Smooth muscle cell (in vitro differentiated cells): ENCODE measurements around the gene STK32A. TPM values are rescaled to one million over a fixed set of nuclear protein-coding genes. Genes with fewer than 3 reads are reported as not detected.

ENCODE experiments used
- DNase-seq: peaks from one replicate; lab custom pipeline; 2025; ENCODE audit not compliant: unreplicated experiment; lab: John Stamatoyannopoulos, UW
- H2AFZ ChIP-seq: fragments of 200-600 bp; sonication (generic); 2 replicates; pipeline ENCODE4 v1.6.0; 2016; ENCODE audit warnings: antibody characterized with exemption, low read depth, mild to moderate bottlenecking
- H3F3A ChIP-seq: fragments of 200-600 bp; sonication (generic); 2 replicates; pipeline ENCODE4 v1.6.0; 2017; ENCODE audit warnings: antibody characterized with exemption, low read depth
- H3K27ac ChIP-seq: fragments of 200-600 bp; sonication (generic); 2 replicates; pipeline ENCODE4 v1.5.1; 2016; ENCODE audit warnings: low read depth, mild to moderate bottlenecking
- H3K27me3 ChIP-seq: fragments of 200-600 bp; sonication (generic); 2 replicates; pipeline ENCODE4 v1.6.1; 2016; ENCODE audit warnings: low read depth, mild to moderate bottlenecking
- H3K36me3 ChIP-seq: fragments of 200-600 bp; sonication (generic); 2 replicates; pipeline ENCODE4 v1.5.1; 2016; ENCODE audit warnings: low read depth
- H3K4me1 ChIP-seq: fragments of 200-600 bp; sonication (generic); 2 replicates; pipeline ENCODE4 v1.5.1; 2016; ENCODE audit warnings: low read depth
- H3K4me2 ChIP-seq: fragments of 200-600 bp; sonication (generic); 2 replicates; pipeline ENCODE4 v1.6.0; 2016; ENCODE audit warnings: mild to moderate bottlenecking
- H3K4me3 ChIP-seq: fragments of 200-600 bp; sonication (generic); 2 replicates; pipeline ENCODE4 v1.5.1; 2016; ENCODE audit warnings: mild to moderate bottlenecking
- H3K79me2 ChIP-seq: fragments of 200-600 bp; sonication (generic); 2 replicates; pipeline ENCODE4 v1.6.0; 2016; ENCODE audit warnings: low read depth, mild to moderate bottlenecking
- H3K9ac ChIP-seq: fragments of 200-600 bp; sonication (generic); 2 replicates; pipeline ENCODE4 v1.6.0; 2016; ENCODE audit warnings: low read depth
- H3K9me3 ChIP-seq: fragments of 200-600 bp; sonication (generic); replicated peaks from 2 replicates; pipeline ENCODE4 v1.5.1; 2016; ENCODE audit warnings: low read depth
- H4K20me1 ChIP-seq: fragments of 200-600 bp; sonication (generic); 2 replicates; pipeline ENCODE4 v1.6.0; 2016; ENCODE audit warnings: low read depth
- WGBS: methylation state at CpG from one replicate; pipeline ENCODE4 v1.1.7; 2016; ENCODE audit warnings: low lambda C conversion rate; 5-methylcytosine and 5-hydroxymethylcytosine counted together
- polyA plus RNA-seq: library from polyadenylated mRNA; unstranded; fragments of >200 nt; fragmentation: Nextera tagmentation; extraction: Ambion mirVana; gene quantifications from 2 replicates; pipeline ENCODE4 v1.2.1, GENCODE V29; 2016
- total RNA-seq: library from RNA; depleted of rRNA; stranded (reverse); fragments of >200 nt; gene quantifications from 2 replicates; pipeline ENCODE4 v1.2.3, GENCODE V29; 2014
- TF ChIP-seq, protein P1 (sequence below): fragments of 200-600 bp; sonication (generic); IDR thresholded peaks from 2 replicates; pipeline ENCODE4 v1.5.1; 2017; ENCODE audit warnings: borderline replicate concordance, mild to moderate bottlenecking, antibody characterized with exemption; ENCODE audit not compliant: insufficient read depth, poor library complexity, severe bottlenecking

STK32A gene
- total and polyA plus RNA-seq, 2 experiments from 2014 or later = 0.21 to 1.1 TPM

DNA sequence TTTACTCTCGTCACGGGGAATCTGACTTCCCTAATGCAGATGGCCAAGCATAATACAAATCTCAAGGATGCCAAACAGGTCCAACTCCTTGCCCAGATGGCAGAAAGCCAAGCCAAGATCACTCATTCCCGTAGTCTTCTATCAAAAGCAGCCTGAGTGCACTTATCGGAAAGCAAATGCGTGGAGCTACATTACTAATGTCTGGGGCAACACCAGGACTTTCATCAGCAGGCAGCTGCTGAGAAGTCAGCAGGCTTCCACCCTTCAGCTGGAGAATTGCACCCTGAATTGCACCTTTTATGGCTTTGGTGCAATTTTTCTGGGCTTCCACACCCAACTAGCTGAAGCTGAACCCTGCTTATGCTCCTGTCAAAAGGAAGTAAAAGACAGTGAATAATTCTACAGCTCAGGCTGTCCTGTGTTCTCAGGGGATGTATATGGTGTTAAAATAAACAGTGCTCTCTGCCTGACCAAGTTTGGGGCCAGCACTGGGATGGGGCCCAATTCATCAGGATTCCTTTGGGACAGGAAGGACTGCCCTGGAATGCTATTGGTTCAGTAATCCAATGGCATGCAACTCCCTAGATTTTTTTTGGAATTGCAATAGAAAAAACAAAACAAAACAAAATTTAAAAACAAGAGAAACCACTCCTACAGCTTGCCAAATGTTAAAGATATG is 182.4 kb downstream of the STK32A start:
- H3K27ac ChIP-seq = peak overlapping the region; percentile 59
- H2AFZ ChIP-seq = no peak overlapping the region
- H3K4me2 ChIP-seq = peak overlapping the region; percentile 73
- peaks cover 4% of the 10 kb centered on the region for H4K20me1 ChIP-seq
- no peaks in the 10 kb centered on the region for H3K36me3 ChIP-seq
- H3K9me3 ChIP-seq = no peaks in the 10 kb centered on the region
- H3K27me3 ChIP-seq = no peaks in the 10 kb centered on the region
- peaks cover 19% of the 10 kb centered on the region for H3K4me1 ChIP-seq
- TF ChIP-seq, protein P1, sequence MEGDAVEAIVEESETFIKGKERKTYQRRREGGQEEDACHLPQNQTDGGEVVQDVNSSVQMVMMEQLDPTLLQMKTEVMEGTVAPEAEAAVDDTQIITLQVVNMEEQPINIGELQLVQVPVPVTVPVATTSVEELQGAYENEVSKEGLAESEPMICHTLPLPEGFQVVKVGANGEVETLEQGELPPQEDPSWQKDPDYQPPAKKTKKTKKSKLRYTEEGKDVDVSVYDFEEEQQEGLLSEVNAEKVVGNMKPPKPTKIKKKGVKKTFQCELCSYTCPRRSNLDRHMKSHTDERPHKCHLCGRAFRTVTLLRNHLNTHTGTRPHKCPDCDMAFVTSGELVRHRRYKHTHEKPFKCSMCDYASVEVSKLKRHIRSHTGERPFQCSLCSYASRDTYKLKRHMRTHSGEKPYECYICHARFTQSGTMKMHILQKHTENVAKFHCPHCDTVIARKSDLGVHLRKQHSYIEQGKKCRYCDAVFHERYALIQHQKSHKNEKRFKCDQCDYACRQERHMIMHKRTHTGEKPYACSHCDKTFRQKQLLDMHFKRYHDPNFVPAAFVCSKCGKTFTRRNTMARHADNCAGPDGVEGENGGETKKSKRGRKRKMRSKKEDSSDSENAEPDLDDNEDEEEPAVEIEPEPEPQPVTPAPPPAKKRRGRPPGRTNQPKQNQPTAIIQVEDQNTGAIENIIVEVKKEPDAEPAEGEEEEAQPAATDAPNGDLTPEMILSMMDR = no peak
- H3K4me3 ChIP-seq = no peak overlapping the region
- H3F3A ChIP-seq = peaks cover 5% of the 10 kb centered on the region
- H3K9ac ChIP-seq = no peak overlapping the region
- 34% methylated on average over 5 of the region's 5 CpGs for WGBS
- no peak for DNase-seq
- H3K79me2 ChIP-seq = peaks cover 34% of the 10 kb centered on the region

DNA sequence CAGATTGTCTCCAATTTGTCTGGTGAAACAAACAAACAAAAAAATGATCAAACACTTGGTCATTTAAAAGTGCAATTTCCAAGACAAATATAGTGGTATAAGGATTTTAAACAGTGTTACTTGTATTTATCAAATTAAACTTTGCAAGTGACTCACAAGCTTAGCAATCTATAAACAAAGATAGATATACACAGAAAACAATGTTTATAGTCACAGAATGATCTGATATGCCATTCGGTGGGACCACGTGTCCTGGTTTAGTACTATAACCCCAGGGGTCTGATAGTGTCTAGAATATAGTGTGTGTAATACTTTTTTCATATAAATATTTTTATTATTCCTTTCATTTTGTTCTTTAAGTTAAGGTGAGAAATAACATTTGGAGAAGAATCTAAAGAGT is 183.8 kb downstream of the STK32A start:
- Histone ChIP-seq H3K36me3 (no peaks in the 10 kb centered on the region), H3F3A (peaks cover 9% of the 10 kb centered on the region), H3K4me1 (peaks cover 19% of the 10 kb centered on the region), H4K20me1 (peaks cover 4% of the 10 kb centered on the region), H3K79me2 (peaks cover 45% of the 10 kb centered on the region), H3K27me3 (no peaks in the 10 kb centered on the region), H3K9ac (no peak overlapping the region), H3K4me3 (no peak overlapping the region), H3K9me3 (no peaks in the 10 kb centered on the region), H2AFZ (no peak overlapping the region), H3K27ac (peak overlapping the region; percentile 59), H3K4me2 (no peak overlapping the region)
- WGBS = 49% methylated on average over 2 of the region's 2 CpGs
- TF ChIP-seq, protein P1 = no peak
- no peak for DNase-seq

DNA sequence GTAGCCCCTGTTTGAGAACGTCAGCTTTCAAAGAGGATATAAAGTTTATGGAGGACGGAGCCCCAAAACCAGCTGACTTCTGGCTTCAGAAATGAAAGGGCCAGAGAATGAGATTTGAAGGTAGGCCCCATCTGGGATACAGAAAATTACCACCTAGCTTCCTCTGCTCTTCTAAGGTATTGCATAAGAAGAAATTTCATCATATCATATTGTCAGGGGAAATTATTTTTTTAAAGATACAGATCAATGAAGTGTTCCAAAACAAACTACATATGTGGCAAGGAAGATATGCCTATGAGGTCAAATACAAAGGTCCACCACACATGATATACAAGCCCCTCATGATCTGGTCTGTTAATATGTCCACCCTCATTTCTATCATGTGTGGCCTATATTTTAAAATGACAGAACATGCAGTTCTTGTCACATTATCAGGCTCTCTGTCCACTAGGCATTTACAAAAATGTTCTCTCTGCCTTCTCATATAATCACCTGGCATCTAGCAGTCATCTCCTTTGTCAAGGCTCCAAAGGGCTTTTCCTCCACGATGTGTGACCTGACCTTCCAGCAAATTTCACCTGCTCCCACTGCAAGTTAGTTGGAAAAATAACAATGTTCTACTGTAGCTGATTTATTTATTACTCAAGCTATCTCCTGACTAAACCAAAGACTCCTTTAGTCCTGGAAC is 192.0 kb downstream of the STK32A start:
- Histone ChIP-seq H3K27ac (no peak overlapping the region), H3F3A (peaks cover 14% of the 10 kb centered on the region), H3K9me3 (no peaks in the 10 kb centered on the region), H3K4me1 (peaks cover 14% of the 10 kb centered on the region), H3K79me2 (peaks cover 94% of the 10 kb centered on the region), H3K4me2 (no peak overlapping the region), H2AFZ (no peak overlapping the region), H3K4me3 (no peak overlapping the region), H3K36me3 (peaks cover 5% of the 10 kb centered on the region), H3K27me3 (no peaks in the 10 kb centered on the region), H4K20me1 (peaks cover 35% of the 10 kb centered on the region), H3K9ac (no peak overlapping the region)
- TF ChIP-seq, protein P1 = no peak
- DNase-seq = no peak
- WGBS = 97% methylated on average over 3 of the region's 3 CpGs
